T-cell (primary cell): ENCODE measurements around the gene HIPK2. TPM values are rescaled to one million over a fixed set of nuclear protein-coding genes. Genes with fewer than 3 reads are reported as not detected.

ENCODE experiments used
- ATAC-seq, 4 experiments: fragments of 200-7000 bp in 3 of 4; fragments of 150-1000 bp in 1 of 4; cut with Tn5 transposase; replicated peaks in 1 of 4; 1 replicate in 3 of 4; 2 replicates in 1 of 4; pipeline ENCODE4 v1.10.0; 2021; ENCODE audit warnings: moderate library complexity in 3 of 4, mild to moderate bottlenecking in 2 of 4, moderate number of reproducible peaks in 1 of 4
- CTCF ChIA-PET, 2 donors: fragments of 300-600 bp; sonication (Branson Sonifier 250); formaldehyde crosslinking; loops; one replicate each; lab custom pipeline; 2022; ENCODE audit warnings: antibody characterized with exemption in 2 of 2; lab: Charles Lee
- POLR2A ChIA-PET, 2 donors: fragments of 300-600 bp; sonication (Branson Sonifier 250); formaldehyde crosslinking; loops; one replicate each; lab custom pipeline; 2022; ENCODE audit warnings: antibody characterized with exemption in 2 of 2; lab: Charles Lee
- DNase-seq, 35 experiments: peaks; one replicate each; pipeline versions ENCODE4 v3.0.0 to v3.0.0-alpha.2; 2013 to 2023
- H3K27ac ChIP-seq: one replicate; pipeline ENCODE4 v1.5.1; 2013; ENCODE audit warnings: low read length
- H3K27me3 ChIP-seq, 2 experiments: replicated peaks in 1 of 2; 1 replicate in 1 of 2; 2 replicates in 1 of 2; pipeline versions ENCODE4 v1.6.1 to v1.7.0; 2013; ENCODE audit warnings: low read length in 1 of 2, mixed read lengths in 1 of 2; ENCODE audit not compliant: control insufficient read depth in 2 of 2, insufficient read depth in 2 of 2; ENCODE audit errors: extremely low read depth in 1 of 2
- H3K36me3 ChIP-seq, 2 donors: 1 replicate in 1 of 2; 2 replicates in 1 of 2; pipeline versions ENCODE4 v1.6.1 to v1.7.0; 2013; ENCODE audit warnings: low read length in 1 of 2; ENCODE audit not compliant: control insufficient read depth in 2 of 2, insufficient read depth in 1 of 2; ENCODE audit errors: extremely low read depth in 1 of 2
- H3K4me1 ChIP-seq, 2 experiments: 1 replicate in 1 of 2; 2 replicates in 1 of 2; pipeline versions ENCODE4 v1.6.1 to v1.7.0; 2013; ENCODE audit warnings: low read length in 2 of 2, mixed read lengths in 1 of 2; ENCODE audit not compliant: insufficient read depth in 2 of 2, control insufficient read depth in 1 of 2; ENCODE audit errors: extremely low read depth in 1 of 2
- H3K4me3 ChIP-seq, 2 donors: 1 replicate in 1 of 2; 2 replicates in 1 of 2; pipeline versions ENCODE4 v1.5.1 to v1.7.0; 2013; ENCODE audit warnings: mild to moderate bottlenecking in 2 of 2, low read length in 1 of 2, moderate library complexity in 1 of 2; ENCODE audit not compliant: control insufficient read depth in 1 of 2; ENCODE audit errors: extremely low read depth in 1 of 2
- H3K9me3 ChIP-seq: 2 replicates; pipeline ENCODE4 v1.7.0; 2013
- H3K27ac Mint-ChIP-seq, 2 donors: one replicate each; pipeline ENCODE4 v1.8.0; 2020 to 2021; ENCODE audit warnings: mild to moderate bottlenecking in 2 of 2, mixed read lengths in 2 of 2
- H3K27me3 Mint-ChIP-seq, 2 donors: one replicate each; pipeline ENCODE4 v1.8.0; 2021 to 2022; ENCODE audit warnings: mixed read lengths in 2 of 2
- H3K36me3 Mint-ChIP-seq: one replicate; pipeline ENCODE4 v1.8.0; 2021; ENCODE audit warnings: mixed read lengths
- H3K4me1 Mint-ChIP-seq, 3 donors: one replicate each; pipeline ENCODE4 v1.8.0; 2020 to 2022; ENCODE audit warnings: mixed read lengths in 3 of 3, mild to moderate bottlenecking in 1 of 3
- H3K4me3 Mint-ChIP-seq, 3 donors: one replicate each; pipeline ENCODE4 v1.8.0; 2020 to 2022; ENCODE audit warnings: mild to moderate bottlenecking in 3 of 3, mixed read lengths in 3 of 3, moderate library complexity in 3 of 3
- H3K9me3 Mint-ChIP-seq, 3 donors: one replicate each; pipeline ENCODE4 v1.8.0; 2020 to 2022; ENCODE audit warnings: mixed read lengths in 3 of 3
- WGBS: methylation state at CpG from one replicate; pipeline ENCODE4 v1.1.5; 2013; ENCODE audit warnings: missing lambda C conversion rate; ENCODE audit not compliant: insufficient coverage; 5-methylcytosine and 5-hydroxymethylcytosine counted together
- total RNA-seq, 35 experiments: library from RNA in 6 of 35; stranded (reverse) in 6 of 35; fragments of 120-200 nt in 1 of 35; gene quantifications; one replicate each; pipeline versions ENCODE4 v1.2.1 to v1.2.4 and lab custom pipeline; 2013 to 2026

Gene HIPK2
- total RNA-seq, 5 donors from 2014 or later (not counting 1 experiment from before 2014, with no cell fraction given) = 32.7 to 34.5 (median 33.5) TPM

- Mint-ChIP-seq H3K4me1 (peaks cover 5 to 16% (median 10%) of the 10 kb centered on the region in 3 donors), H3K27ac (no peak overlapping the region), H3K4me3 (peak overlapping the region in 1 of 3 donors; percentile 48), H3K9me3 (no peaks in the 10 kb centered on the region), H3K36me3 (no peaks in the 10 kb centered on the region), H3K27me3 (peaks cover 29 to 54% of the 10 kb centered on the region in 2 donors)
- no peak for ATAC-seq
- Histone ChIP-seq H3K4me1 (peaks cover 0 to 8% of the 10 kb centered on the region in 2 experiments), H3K4me3 (no peak overlapping the region), H3K36me3 (no peaks in the 10 kb centered on the region), H3K27me3 (peaks cover 5 to 46% of the 10 kb centered on the region in 2 experiments), H3K9me3 (no peaks in the 10 kb centered on the region), H3K27ac (no peak overlapping the region)
- ChIA-PET POLR2A (no interaction called here), CTCF (no interaction called here)
- WGBS = 33% methylated on average over 6 of the region's 11 CpGs
- no peak for DNase-seq
Observed at GRCh38 chr7:139522830-139523198, 255.0 kb downstream of the HIPK2 start.

GRCh38 chr7:139521439-139521838 lies 256.4 kb downstream of the HIPK2 start:
- POLR2A ChIA-PET = no interaction called here
- peak overlapping the region in 1 of 3 donors; percentile 41 for H3K4me3 Mint-ChIP-seq

GRCh38 chr7:139515266-139515665 lies 262.5 kb downstream of the HIPK2 start:
- H3K9me3 ChIP-seq = no peaks in the 10 kb centered on the region
- no peaks in the 10 kb centered on the region for H3K36me3 ChIP-seq
- H3K4me1 ChIP-seq = no peaks in the 10 kb centered on the region
- ChIA-PET POLR2A (no interaction called here), CTCF (no interaction called here)
- no peaks in the 10 kb centered on the region for H3K36me3 Mint-ChIP-seq
- peaks cover 0 to 5% of the 10 kb centered on the region in 2 experiments for H3K27me3 ChIP-seq
- WGBS = 97% methylated on average over 5 of the region's 8 CpGs
- peaks cover 3 to 7% of the 10 kb centered on the region in 2 donors for H3K27me3 Mint-ChIP-seq
- H3K4me3 Mint-ChIP-seq = no peak overlapping the region
- ATAC-seq (no peak), DNase-seq (no peak)
- H3K27ac ChIP-seq = no peak overlapping the region
- no peak overlapping the region for H3K4me3 ChIP-seq
- H3K27ac Mint-ChIP-seq = no peak overlapping the region
- H3K4me1 Mint-ChIP-seq = no peaks in the 10 kb centered on the region
- no peaks in the 10 kb centered on the region for H3K9me3 Mint-ChIP-seq

More at GRCh38 chr7:139521439-139521838, 256.4 kb downstream of the HIPK2 start:
- Mint-ChIP-seq H3K9me3 (no peaks in the 10 kb centered on the region), H3K36me3 (no peaks in the 10 kb centered on the region), H3K27ac (no peak overlapping the region), H3K4me1 (peaks cover 0 to 11% (median 4%) of the 10 kb centered on the region in 3 donors), H3K27me3 (peaks cover 29 to 49% of the 10 kb centered on the region in 2 donors)
- no CpG with 5 or more reads among the region's 1 CpG for WGBS
- Histone ChIP-seq H3K27me3 (peaks cover 5 to 41% of the 10 kb centered on the region in 2 experiments), H3K36me3 (no peaks in the 10 kb centered on the region), H3K4me3 (no peak overlapping the region), H3K27ac (no peak overlapping the region), H3K4me1 (peaks cover 0 to 6% of the 10 kb centered on the region in 2 experiments), H3K9me3 (no peaks in the 10 kb centered on the region)
- DNase-seq (no peak), ATAC-seq (no peak)
- CTCF ChIA-PET = no interaction called here

Other genes with a start within 250 kb of the HIPK2 start
- 10 to 100 TPM in 2 of 5 donors, 1 to 10 TPM in 3; 5.2 to 14.2 (median 7.3) TPM for gene TBXAS1, start 51.3 kb upstream of the HIPK2 start, total RNA-seq